ENCODE measurements around the gene TSPAN31. TPM values are rescaled to one million over a fixed set of nuclear protein-coding genes. Genes with fewer than 3 reads are reported as not detected.

Gene TSPAN31
- polyA plus RNA-seq, 3 donors from 2014 or later: 62.1 to 103 (median 72.6) TPM

GRCh38 chr12:57793920-57794319 lies 49.1 kb downstream of the TSPAN31 start:
- Mint-ChIP-seq H3K27ac (no peak overlapping the region), H3K4me3 (no peak overlapping the region), H3K36me3 (peaks cover 24 to 44% (median 25%) of the 10 kb centered on the region in 3 donors), H3K4me1 (no peaks in the 10 kb centered on the region), H3K9me3 (no peaks in the 10 kb centered on the region), H3K27me3 (ENCODE audit: low read depth in 3 of 3) (peaks cover 0 to 4% (median 2%) of the 10 kb centered on the region in 3 donors)
- DNase-seq: no peak

DNA sequence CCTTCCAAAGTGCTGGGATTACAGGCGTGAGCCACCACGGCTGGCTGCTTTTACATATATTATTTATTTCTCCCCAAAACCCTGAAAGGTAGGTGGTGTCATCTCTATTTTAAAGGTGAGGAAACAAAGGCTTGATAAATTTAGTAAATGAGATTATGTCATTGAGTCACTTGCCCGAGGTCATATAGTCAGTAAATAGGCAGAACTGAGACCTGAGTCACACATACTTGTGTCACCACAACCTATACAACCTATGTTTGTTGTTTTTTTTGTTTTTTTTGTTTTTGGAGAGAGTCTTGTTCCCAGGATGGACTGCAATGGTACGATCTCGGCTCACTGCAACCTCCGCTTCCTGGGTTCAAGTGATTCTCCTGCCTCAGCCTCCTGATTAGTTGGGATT lies 50.5 kb downstream of the TSPAN31 start:
- Mint-ChIP-seq H3K4me1 (no peaks in the 10 kb centered on the region), H3K27me3 (ENCODE audit: low read depth in 3 of 3) (peaks cover 0 to 4% (median 2%) of the 10 kb centered on the region in 3 donors), H3K9me3 (no peaks in the 10 kb centered on the region), H3K4me3 (no peak overlapping the region), H3K36me3 (peaks cover 24 to 50% (median 31%) of the 10 kb centered on the region in 3 donors), H3K27ac (no peak overlapping the region)
- DNase-seq: no peak

DNA sequence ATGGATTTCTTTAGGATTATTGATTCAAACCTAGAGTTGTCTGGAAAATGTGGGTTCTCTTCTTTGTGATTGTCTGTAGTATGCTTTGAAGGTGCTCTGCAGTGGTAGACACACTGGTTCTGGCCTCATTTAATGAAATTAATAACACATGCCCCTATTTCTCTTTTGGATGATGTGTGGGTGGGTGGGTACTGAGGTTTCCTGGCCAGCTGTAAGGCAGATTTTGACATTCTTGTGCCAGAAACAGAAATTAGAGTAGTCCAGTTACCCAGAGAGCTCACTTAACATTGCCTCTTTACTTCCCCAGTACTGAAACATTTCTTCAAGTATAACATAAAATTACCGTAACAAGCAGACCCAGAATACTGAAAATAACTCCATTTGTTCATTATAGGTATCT lies 52.2 kb downstream of the TSPAN31 start:
- no peak for DNase-seq
- Mint-ChIP-seq H3K27ac (no peak overlapping the region), H3K9me3 (no peaks in the 10 kb centered on the region), H3K4me1 (no peaks in the 10 kb centered on the region), H3K36me3 (peaks cover 24 to 51% (median 28%) of the 10 kb centered on the region in 3 donors), H3K4me3 (no peak overlapping the region), H3K27me3 (ENCODE audit: low read depth in 3 of 3) (peaks cover 0 to 4% (median 2%) of the 10 kb centered on the region in 3 donors)

DNA sequence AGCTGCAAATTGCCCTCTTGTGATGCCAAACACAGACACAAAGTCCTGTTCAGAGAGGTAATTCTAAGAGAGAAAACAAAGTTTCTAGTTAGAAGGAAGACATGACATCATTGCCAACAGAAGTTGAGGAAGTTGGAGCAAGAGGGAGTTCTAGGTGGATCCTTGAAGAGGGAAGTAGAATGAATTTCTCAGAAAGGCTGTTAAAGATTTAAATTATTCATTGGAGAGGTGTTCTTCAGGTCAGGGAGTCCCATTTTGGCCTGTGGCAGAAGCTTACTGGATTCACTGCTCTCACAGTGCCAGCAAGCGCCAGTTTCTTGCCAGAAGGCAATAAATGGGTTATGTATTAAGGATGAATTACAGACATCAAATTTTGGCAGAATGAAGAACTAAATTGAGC lies 53.1 kb downstream of the TSPAN31 start:
- Mint-ChIP-seq H3K4me1 (no peaks in the 10 kb centered on the region), H3K36me3 (peaks cover 27 to 55% (median 31%) of the 10 kb centered on the region in 3 donors), H3K27ac (peak overlapping the region in 2 of 6 donors; percentile 16 to 38), H3K4me3 (no peak overlapping the region), H3K9me3 (no peaks in the 10 kb centered on the region), H3K27me3 (ENCODE audit: low read depth in 3 of 3) (peaks cover 0 to 4% (median under 1%) of the 10 kb centered on the region in 3 donors)
- no peak for DNase-seq

Other genes with a start within 250 kb of the TSPAN31 start
- gene DDIT3, start 224.5 kb upstream of the TSPAN31 start, polyA plus RNA-seq: 10 to 100 TPM; 22.8 to 38.8 (median 29.4) TPM
- 1 to 10 TPM; 1.8 to 5.5 (median 2.7) TPM for gene MBD6, start 222.2 kb upstream of the TSPAN31 start, polyA plus RNA-seq
- 10 to 100 TPM; 90.2 to 99.0 (median 93.8) TPM for gene DCTN2, start 197.8 kb upstream of the TSPAN31 start, polyA plus RNA-seq
- not detected for gene KIF5A, start 195.0 kb upstream of the TSPAN31 start, polyA plus RNA-seq
- gene PIP4K2C, start 153.8 kb upstream of the TSPAN31 start, polyA plus RNA-seq: 10 to 100 TPM; 33.0 to 61.8 (median 54.1) TPM
- 10 to 100 TPM in 1 of 3 donors, 1 to 10 TPM in 2; 8.1 to 20.2 (median 9.5) TPM for gene DTX3, start 140.2 kb upstream of the TSPAN31 start, polyA plus RNA-seq
- under 1 TPM in 1 of 3 donors, not detected in 2; 0.27 TPM for gene ARHGEF25, start 133.6 kb upstream of the TSPAN31 start, polyA plus RNA-seq
- not detected for gene B4GALNT1, start 111.8 kb upstream of the TSPAN31 start, polyA plus RNA-seq
- 100 to 1,000 TPM in 1 of 3 donors, 10 to 100 TPM in 2; 54.2 to 111 (median 59.5) TPM for gene OS9, start 50.9 kb upstream of the TSPAN31 start, polyA plus RNA-seq
- 10 to 100 TPM in 1 of 3 donors, 1 to 10 TPM in 2; 1.4 to 10.5 (median 3.2) TPM for gene AGAP2, start 6.3 kb upstream of the TSPAN31 start, polyA plus RNA-seq
- 100 to 1,000 TPM in 1 of 3 donors, 10 to 100 TPM in 2; 68.7 to 133 (median 75.6) TPM for gene CDK4, start 7.3 kb downstream of the TSPAN31 start, polyA plus RNA-seq
- gene MARCHF9, start 10.1 kb downstream of the TSPAN31 start, polyA plus RNA-seq: 1 to 10 TPM; 1.7 to 4.4 (median 3.7) TPM
- not detected for gene CYP27B1, start 22.0 kb downstream of the TSPAN31 start, polyA plus RNA-seq
- gene METTL1, start 27.1 kb downstream of the TSPAN31 start, polyA plus RNA-seq: 10 to 100 TPM in 1 of 3 donors, 1 to 10 TPM in 2; 3.5 to 11.8 (median 6.7) TPM
- gene EEF1AKMT3, start 27.6 kb downstream of the TSPAN31 start, polyA plus RNA-seq: 1 to 10 TPM; 1.3 to 3.4 (median 2.8) TPM
- gene TSFM, start 37.7 kb downstream of the TSPAN31 start, polyA plus RNA-seq: 10 to 100 TPM; 22.2 to 38.6 (median 23.4) TPM
- gene AVIL, start 73.7 kb downstream of the TSPAN31 start, polyA plus RNA-seq: under 1 TPM in 2 of 3 donors, not detected in 1; 0.40 to 0.95 TPM
- 10 to 100 TPM; 30.6 to 51.8 (median 36.5) TPM for gene CTDSP2, start 101.7 kb downstream of the TSPAN31 start, polyA plus RNA-seq
- gene ATP23, start 196.5 kb downstream of the TSPAN31 start, polyA plus RNA-seq: 10 to 100 TPM; 17.3 to 23.8 (median 19.3) TPM

Data from immature natural killer cell (primary cell).